DND-41 (cell line): ENCODE measurements around the gene ACSS3.

Experiments used
- ATAC-seq: fragments of 200-7000 bp; cut with Tn5 transposase; 3 replicates; pipeline ENCODE4 v1.9.1; 2021; ENCODE audit warnings: low read depth; ENCODE audit not compliant: insufficient read depth
- DNase-seq: peaks from one replicate; pipeline ENCODE4 v3.0.0-alpha.2; 2020
- H2AFZ ChIP-seq: 2 replicates; pipeline ENCODE4 v1.6.0; 2012; ENCODE audit warnings: low read depth, low read length
- H3K27ac ChIP-seq: 2 replicates; pipeline ENCODE4 v1.5.1; 2012; ENCODE audit warnings: low read length, inconsistent platforms
- H3K27me3 ChIP-seq: fragments of 200-600 bp; sonication (generic); 2 replicates; pipeline ENCODE4 v1.6.0; 2012; ENCODE audit warnings: low read length, mild to moderate bottlenecking, inconsistent platforms; ENCODE audit not compliant: insufficient read depth, poor library complexity
- H3K36me3 ChIP-seq: 2 replicates; pipeline ENCODE4 v1.5.1; 2012; ENCODE audit warnings: low read length, inconsistent platforms; ENCODE audit not compliant: insufficient read depth
- H3K4me1 ChIP-seq: 2 replicates; pipeline ENCODE4 v1.5.1; 2012; ENCODE audit warnings: mild to moderate bottlenecking, low read length; ENCODE audit not compliant: insufficient read depth
- H3K4me2 ChIP-seq: 2 replicates; pipeline ENCODE4 v1.6.0; 2012; ENCODE audit warnings: mild to moderate bottlenecking, moderate library complexity, low read length, inconsistent platforms; ENCODE audit not compliant: insufficient read depth
- H3K4me3 ChIP-seq, 2 experiments: fragments of 200-600 bp in 1 of 2; shearing (Covaris generic) in 1 of 2; 2 replicates each; pipeline ENCODE4 v1.5.1; 2012 to 2016; ENCODE audit warnings: inconsistent platforms in 2 of 2, low read length in 2 of 2, mild to moderate bottlenecking in 2 of 2, low read depth in 1 of 2, moderate library complexity in 1 of 2
- H3K79me2 ChIP-seq: 2 replicates; pipeline ENCODE4 v1.6.0; 2012; ENCODE audit warnings: low read length, inconsistent platforms; ENCODE audit not compliant: insufficient read depth
- H3K9ac ChIP-seq: 2 replicates; pipeline ENCODE4 v1.6.0; 2012; ENCODE audit warnings: low read depth, mild to moderate bottlenecking, inconsistent platforms, low read length, moderate library complexity
- H3K9me3 ChIP-seq: 2 replicates; pipeline ENCODE4 v1.5.1; 2012; ENCODE audit warnings: low read length, moderate library complexity, mild to moderate bottlenecking, inconsistent platforms; ENCODE audit not compliant: insufficient read depth, severe bottlenecking
- H4K20me1 ChIP-seq: 2 replicates; pipeline ENCODE4 v1.6.0; 2012; ENCODE audit warnings: low read length; ENCODE audit not compliant: insufficient read depth
- CTCF ChIP-seq: IDR thresholded peaks from 2 replicates; pipeline ENCODE4 v1.5.1; 2012; ENCODE audit warnings: borderline replicate concordance, low read length, moderate library complexity, mild to moderate bottlenecking; ENCODE audit not compliant: poor library complexity, severe bottlenecking; ENCODE audit errors: extremely low read depth
- EZH2 ChIP-seq: IDR thresholded peaks from 3 replicates; pipeline ENCODE4 v1.6.1; 2012; ENCODE audit warnings: borderline replicate concordance, low read depth, mild to moderate bottlenecking, moderate library complexity, low read length, inconsistent platforms; ENCODE audit not compliant: severe bottlenecking

Gene ACSS3

GRCh38 chr12:81231574-81232368, 153.9 kb downstream of the ACSS3 start:
- Histone ChIP-seq H3K27me3 (no peaks in the 10 kb centered on the region), H3K4me1 (no peaks in the 10 kb centered on the region), H3K27ac (no peak overlapping the region), H3K9me3 (no peaks in the 10 kb centered on the region), H3K4me3 (no peak overlapping the region), H3K9ac (no peak overlapping the region), H4K20me1 (no peaks in the 10 kb centered on the region), H3K79me2 (no peaks in the 10 kb centered on the region), H3K4me2 (no peak overlapping the region), H3K36me3 (no peaks in the 10 kb centered on the region), H2AFZ (no peak overlapping the region)
- TF ChIP-seq EZH2 (no peak), CTCF (no peak)
- DNase-seq = no peak
- no peak for ATAC-seq

- no peak overlapping the region for H3K9ac ChIP-seq
- no peak for TF ChIP-seq CTCF
- TF ChIP-seq EZH2 = no peak
- no peak for ATAC-seq
- no peaks in the 10 kb centered on the region for H4K20me1 ChIP-seq
- H3K36me3 ChIP-seq = no peaks in the 10 kb centered on the region
- no peak overlapping the region for H3K4me3 ChIP-seq
- no peak overlapping the region for H2AFZ ChIP-seq
- no peaks in the 10 kb centered on the region for H3K27me3 ChIP-seq
- H3K9me3 ChIP-seq = no peaks in the 10 kb centered on the region
- H3K4me1 ChIP-seq = no peaks in the 10 kb centered on the region
- H3K27ac ChIP-seq = no peak overlapping the region
- no peaks in the 10 kb centered on the region for H3K79me2 ChIP-seq
- no peak overlapping the region for H3K4me2 ChIP-seq
- DNase-seq = no peak
Observed at GRCh38 chr12:81245458-81245857, 167.6 kb downstream of the ACSS3 start.

- Histone ChIP-seq H3K9ac (no peak overlapping the region), H3K27me3 (no peaks in the 10 kb centered on the region), H3K9me3 (no peaks in the 10 kb centered on the region), H4K20me1 (no peaks in the 10 kb centered on the region), H3K4me1 (no peaks in the 10 kb centered on the region), H3K4me3 (no peak overlapping the region), H3K36me3 (no peaks in the 10 kb centered on the region), H2AFZ (no peak overlapping the region), H3K4me2 (no peak overlapping the region), H3K79me2 (no peaks in the 10 kb centered on the region), H3K27ac (no peak overlapping the region)
- no peak for DNase-seq
- TF ChIP-seq CTCF (no peak), EZH2 (no peak)
- no peak for ATAC-seq
Observed at GRCh38 chr12:81245907-81246570, 168.2 kb downstream of the ACSS3 start.
